AG09309 (cell line): Measurements from ENCODE around the gene TBC1D22A.

Source experiments
- DNase-seq: peaks from one replicate; pipeline ENCODE4 v3.0.0-alpha.2; 2010; ENCODE audit warnings: low read depth
- H3K4me3 ChIP-seq: 2 replicates; pipeline ENCODE4 v1.5.1; 2011; ENCODE audit warnings: mild to moderate bottlenecking, low read depth, low read length, moderate library complexity; ENCODE audit not compliant: control insufficient read depth
- TF ChIP-seq, protein P1 (sequence below): IDR thresholded peaks from 2 replicates; pipeline ENCODE4 v1.5.1; 2011; ENCODE audit warnings: mild to moderate bottlenecking, low read depth, low read length, inconsistent platforms; ENCODE audit not compliant: insufficient read depth, control insufficient read depth; ENCODE audit errors: missing control alignments

Gene TBC1D22A

DNA sequence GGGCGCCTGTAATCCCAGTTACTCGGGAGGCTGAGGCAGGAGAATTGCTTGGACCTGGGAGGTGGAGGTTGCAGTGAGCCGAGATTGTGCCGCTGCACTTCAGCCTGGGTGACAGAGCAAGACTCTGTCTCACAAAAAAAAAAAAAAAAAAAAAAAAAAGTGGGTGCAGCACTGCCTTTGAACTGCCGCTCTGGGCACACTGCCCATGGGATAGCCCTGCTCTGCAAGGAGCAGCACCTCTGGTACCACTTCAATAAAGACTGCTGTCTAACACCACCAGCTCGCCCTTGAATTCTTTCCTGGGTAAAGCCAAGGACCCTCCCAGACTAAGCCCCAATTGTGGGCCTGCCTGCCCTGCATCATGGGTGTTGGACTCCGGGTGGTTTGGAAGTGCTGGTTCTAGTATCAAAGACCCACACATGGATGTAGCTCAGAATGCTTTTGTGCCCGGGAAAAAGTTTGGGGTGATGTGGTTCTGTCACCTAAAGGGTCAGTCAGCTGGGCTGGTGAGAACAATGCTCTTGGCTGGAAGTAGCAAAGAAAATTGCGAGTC is 444.3 kb downstream of the TBC1D22A start:
- TF ChIP-seq, protein P1, sequence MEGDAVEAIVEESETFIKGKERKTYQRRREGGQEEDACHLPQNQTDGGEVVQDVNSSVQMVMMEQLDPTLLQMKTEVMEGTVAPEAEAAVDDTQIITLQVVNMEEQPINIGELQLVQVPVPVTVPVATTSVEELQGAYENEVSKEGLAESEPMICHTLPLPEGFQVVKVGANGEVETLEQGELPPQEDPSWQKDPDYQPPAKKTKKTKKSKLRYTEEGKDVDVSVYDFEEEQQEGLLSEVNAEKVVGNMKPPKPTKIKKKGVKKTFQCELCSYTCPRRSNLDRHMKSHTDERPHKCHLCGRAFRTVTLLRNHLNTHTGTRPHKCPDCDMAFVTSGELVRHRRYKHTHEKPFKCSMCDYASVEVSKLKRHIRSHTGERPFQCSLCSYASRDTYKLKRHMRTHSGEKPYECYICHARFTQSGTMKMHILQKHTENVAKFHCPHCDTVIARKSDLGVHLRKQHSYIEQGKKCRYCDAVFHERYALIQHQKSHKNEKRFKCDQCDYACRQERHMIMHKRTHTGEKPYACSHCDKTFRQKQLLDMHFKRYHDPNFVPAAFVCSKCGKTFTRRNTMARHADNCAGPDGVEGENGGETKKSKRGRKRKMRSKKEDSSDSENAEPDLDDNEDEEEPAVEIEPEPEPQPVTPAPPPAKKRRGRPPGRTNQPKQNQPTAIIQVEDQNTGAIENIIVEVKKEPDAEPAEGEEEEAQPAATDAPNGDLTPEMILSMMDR = no peak
- no peak for DNase-seq
- no peak overlapping the region for H3K4me3 ChIP-seq

- DNase-seq = no peak
- no peak overlapping the region for H3K4me3 ChIP-seq
- TF ChIP-seq, protein P1 = no peak
Observed at GRCh38 chr22:47207387-47207786, 444.9 kb downstream of the TBC1D22A start.

GRCh38 chr22:47207846-47208554 is 445.6 kb downstream of the TBC1D22A start:
- TF ChIP-seq, protein P1 = no peak
- DNase-seq = no peak

DNA sequence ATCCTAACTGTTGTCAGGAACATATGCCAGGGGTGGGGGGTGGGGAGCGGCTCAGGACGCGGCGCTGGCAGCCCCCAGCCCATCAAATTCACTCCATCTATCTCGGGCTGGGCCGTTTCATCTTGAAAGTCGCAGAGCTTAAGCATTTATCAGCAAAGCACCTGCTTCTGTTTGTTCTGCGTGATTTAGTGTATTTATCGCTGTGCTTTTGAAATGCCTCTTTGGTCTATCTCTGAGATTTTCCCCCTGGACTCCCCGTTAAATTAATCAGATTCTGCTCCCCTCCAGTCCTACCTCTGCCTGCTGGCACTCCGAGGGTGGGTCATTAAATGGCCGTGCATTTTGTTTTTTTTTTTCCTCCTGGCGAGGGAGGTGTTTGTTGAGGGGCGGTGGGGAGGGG is 446.2 kb downstream of the TBC1D22A start:
- TF ChIP-seq, protein P1 = no peak
- no peak overlapping the region for H3K4me3 ChIP-seq
- DNase-seq = no peak

More at GRCh38 chr22:47207846-47208554, 445.6 kb downstream of the TBC1D22A start:
- no peak overlapping the region for H3K4me3 ChIP-seq

DNA sequence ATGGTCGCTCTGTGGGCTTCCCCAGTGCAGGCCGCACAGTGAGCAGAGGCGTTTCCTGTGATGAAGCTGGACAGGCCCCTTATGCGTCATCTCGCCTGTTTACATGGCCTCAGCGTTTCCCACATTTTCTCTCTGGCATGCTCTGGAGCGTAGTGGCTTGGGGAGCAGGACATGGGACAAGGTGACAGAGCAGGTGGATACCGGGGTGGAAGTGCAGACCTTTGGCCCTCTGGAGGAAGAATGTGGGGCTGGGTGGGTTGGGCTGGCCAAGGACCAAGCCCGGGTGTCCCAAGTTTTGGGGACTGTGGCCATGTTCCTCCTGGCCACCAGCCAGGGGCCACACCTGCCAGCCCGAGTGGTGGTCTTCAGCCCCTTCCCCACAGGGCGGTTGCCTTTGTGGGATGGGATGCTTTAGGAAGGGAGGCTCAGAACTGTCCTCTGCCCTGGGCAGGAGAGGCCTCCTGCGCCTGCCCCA is 446.6 kb downstream of the TBC1D22A start:
- H3K4me3 ChIP-seq = no peak overlapping the region
- DNase-seq = no peak
- TF ChIP-seq, protein P1 = no peak

- DNase-seq = no peak
- TF ChIP-seq, protein P1 = no peak
- no peak overlapping the region for H3K4me3 ChIP-seq
Observed at GRCh38 chr22:47209547-47210023, 447.1 kb downstream of the TBC1D22A start.
